ENCODE results near the gene S100PBP.
A peak's percentile ranks its signal among the peaks of the same experiment; 100 is the strongest.
"Not testable (repeated sequence)": the region's sequence is repeated elsewhere in the genome, so short reads cannot be mapped to it uniquely, and the experiment has no call there.

S100PBP gene

DNA sequence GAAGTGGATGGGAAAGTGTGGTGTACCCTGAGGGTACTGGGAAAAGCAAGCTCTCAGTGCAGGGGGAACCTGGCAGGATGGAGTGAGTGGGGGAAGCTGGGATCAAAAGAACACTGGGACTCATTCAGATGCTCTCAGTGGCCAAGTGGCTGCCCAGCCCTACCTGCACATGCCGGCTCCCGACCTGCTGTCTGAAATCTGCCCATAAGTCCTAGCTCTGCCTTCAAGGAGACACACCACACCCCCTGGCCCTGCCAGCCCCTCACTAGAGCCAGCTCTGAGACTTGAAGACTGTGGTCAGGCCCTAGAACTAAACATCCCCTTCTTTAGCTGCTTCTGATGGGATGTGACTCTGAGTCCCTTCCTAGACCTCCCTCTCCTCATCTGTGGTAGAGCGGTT lies 81.5 kb downstream of the S100PBP start:
- TF ChIP-seq JUND (IDR thresholded peaks at IDR 0.05; ENCODE audit: low read depth), result no peak
- DNase-seq (ENCODE audit: low read depth in 1 of 2, low spot score in 1 of 2), result no peak
- in situ Hi-C loops (cut with HindIII; ENCODE audit: low pct_unique_long_range_greater_than_20kb, low sequenced_read_pairs), result no loop called here

DNA sequence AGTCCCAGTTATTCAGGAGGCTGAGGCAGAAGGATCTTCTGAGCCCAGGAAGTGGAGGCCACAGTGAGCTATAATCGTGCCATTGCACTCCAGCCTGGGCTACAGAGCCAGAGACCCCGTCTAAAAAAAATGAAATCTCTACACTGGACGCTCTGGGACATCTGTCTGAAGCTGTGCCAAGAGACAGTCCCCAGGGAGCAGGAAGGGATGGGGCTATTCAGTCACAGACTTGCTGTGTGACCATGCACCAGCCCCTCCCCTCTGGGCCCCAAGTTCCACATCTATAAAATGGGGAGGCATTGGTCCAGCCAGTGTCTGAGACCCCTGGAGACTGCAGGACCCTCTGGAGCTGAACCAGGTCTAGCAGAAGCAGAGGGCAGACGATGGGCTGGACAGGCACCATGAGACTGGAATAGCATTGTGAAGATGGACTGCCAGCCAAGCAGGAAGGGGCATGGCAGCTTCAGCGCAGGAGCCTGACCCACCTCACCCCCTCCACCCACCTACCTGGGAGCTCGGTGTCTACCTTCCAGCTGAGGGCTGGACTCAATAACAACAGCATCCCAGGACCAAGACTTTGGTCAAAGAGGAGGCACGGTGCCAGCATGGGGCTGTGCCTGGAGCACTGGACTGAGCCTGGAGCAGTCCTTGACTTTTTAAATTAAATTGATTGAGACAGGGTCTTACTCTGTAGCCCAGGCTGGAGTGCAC lies 82.3 kb downstream of the S100PBP start:
- TF ChIP-seq JUND (IDR thresholded peaks at IDR 0.05; ENCODE audit: low read depth), result no peak
- DNase-seq (ENCODE audit: low read depth in 1 of 2, low spot score in 1 of 2), result no peak
- in situ Hi-C loops (cut with HindIII; ENCODE audit: low pct_unique_long_range_greater_than_20kb, low sequenced_read_pairs), result no loop called here

DNA sequence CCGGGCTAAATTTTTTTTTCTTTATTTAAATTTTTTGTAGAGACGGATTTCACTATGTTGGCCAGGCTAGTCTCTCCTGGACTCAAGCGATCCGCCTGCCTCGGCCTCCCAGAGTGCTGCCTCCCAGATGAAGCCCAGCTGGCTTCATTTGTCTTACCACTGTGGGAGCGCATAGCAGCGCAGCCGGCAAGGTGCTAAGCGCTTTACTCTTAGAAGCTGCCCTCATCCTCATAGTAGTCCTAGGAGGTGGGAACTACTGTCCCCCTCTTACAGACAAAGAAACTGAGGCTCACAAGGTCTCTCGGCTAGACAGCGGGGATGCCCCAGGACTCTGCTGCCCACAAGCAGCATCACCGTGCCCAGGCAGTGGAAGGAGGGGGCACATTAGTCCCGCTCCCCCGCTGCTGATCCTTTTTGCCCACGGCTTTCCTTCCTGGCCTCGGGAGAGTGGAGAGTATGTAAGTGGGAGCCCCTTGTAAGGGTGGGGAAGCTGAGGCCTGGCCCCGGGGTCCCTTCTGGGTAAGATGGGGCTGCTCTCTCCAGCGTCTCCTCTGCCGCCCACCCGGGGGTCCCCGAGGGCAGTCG lies 83.0 kb downstream of the S100PBP start:
- in situ Hi-C loops (cut with HindIII; ENCODE audit: low pct_unique_long_range_greater_than_20kb, low sequenced_read_pairs), result no loop called here
- DNase-seq (ENCODE audit: low read depth in 1 of 2, low spot score in 1 of 2), result no peak
- no peak for TF ChIP-seq JUND (IDR thresholded peaks at IDR 0.05; ENCODE audit: low read depth)

DNA sequence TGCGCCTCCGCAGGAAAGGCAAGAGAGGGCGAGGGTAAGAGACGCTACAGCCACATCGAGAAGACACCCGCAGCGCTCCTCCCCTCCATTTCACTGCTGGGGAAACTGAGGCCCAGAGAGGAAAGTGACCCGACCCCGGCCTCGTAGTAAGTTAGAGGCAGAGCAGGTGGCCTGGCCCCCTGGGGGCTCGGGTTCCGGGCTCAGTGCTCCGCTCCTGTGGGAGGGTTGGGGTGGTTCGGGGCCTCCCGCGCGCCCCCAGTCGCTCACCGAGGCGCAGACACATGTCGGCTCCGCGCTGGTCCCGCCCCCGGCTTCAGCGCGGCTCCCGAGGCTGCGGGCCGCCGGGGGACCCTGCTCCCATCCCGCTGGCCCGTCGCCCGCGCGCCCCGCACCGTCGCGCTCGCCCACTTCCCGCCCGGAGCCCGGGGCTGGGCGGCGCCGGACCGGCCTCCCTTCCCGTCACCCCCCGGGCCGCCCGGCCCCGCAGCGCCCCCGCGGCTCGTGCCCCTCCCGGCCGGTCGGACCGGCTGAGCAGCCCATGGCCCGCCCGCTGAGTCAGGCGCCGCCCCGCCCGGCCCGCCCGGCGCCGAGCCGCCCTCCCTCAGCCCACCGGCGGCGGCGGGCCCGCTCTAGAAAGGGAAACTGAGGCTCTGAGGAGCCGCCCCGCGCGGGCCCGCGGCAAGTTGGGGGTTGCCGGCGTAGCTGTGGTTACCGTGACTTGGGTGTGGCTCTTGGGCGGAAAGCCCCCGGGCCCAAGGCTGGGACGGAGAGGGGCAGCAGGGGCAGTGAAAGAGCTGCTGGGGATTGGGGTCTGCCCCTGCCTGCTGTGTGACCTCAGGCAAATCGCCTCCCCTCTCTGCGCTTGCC lies 83.7 kb downstream of the S100PBP start, which contains the start of gene TMEM54:
TMEM54 (minus strand) TSS at position 434 of the 867 bp plus-strand sequence; CDS start at position 283, 151 bp downstream.
- in situ Hi-C loops (cut with HindIII; ENCODE audit: low pct_unique_long_range_greater_than_20kb, low sequenced_read_pairs), result no loop called here
- DNase-seq (ENCODE audit: low read depth in 1 of 2, low spot score in 1 of 2), result peak; percentile 64 to 79
- no peak for TF ChIP-seq JUND (IDR thresholded peaks at IDR 0.05; ENCODE audit: low read depth)

DNA sequence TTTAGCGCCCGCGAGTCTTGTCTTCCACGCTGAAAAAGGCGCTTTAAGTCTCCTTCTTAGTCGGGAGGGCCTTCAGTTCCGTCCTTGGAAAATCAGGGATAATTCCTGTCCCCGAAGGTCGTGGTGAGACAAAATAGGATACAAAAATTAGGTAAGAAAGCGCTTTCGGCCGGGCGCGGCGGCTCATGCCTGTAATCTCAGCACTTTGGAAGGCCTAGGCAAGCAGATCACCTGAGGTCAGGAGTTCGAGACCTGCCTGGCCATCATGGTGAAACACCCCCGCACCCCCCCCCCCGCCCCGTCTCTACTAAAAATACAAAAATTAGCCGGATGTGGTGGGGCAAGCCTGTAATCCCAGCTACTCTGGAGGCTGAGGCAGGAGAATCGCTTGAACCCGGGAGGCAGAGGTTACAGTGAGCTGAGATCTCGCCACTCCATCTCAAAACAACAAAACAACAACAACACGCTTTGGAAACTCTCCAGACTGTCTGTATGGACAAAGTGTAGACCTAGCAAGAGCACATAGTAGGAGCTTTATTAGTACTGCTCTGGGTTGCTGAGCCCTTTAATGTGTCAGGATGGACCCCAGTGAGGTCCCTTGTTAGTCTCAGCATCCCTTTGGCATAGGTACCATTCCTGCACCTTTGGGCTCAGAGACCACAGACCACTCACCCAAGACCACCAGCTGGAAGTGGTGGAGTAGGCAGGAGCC lies 84.5 kb downstream of the S100PBP start:
- TF ChIP-seq JUND (IDR thresholded peaks at IDR 0.05; ENCODE audit: low read depth), result no peak
- no peak for DNase-seq (ENCODE audit: low read depth in 1 of 2, low spot score in 1 of 2)
- in situ Hi-C loops (cut with HindIII; ENCODE audit: low pct_unique_long_range_greater_than_20kb, low sequenced_read_pairs), result no loop called here

DNA sequence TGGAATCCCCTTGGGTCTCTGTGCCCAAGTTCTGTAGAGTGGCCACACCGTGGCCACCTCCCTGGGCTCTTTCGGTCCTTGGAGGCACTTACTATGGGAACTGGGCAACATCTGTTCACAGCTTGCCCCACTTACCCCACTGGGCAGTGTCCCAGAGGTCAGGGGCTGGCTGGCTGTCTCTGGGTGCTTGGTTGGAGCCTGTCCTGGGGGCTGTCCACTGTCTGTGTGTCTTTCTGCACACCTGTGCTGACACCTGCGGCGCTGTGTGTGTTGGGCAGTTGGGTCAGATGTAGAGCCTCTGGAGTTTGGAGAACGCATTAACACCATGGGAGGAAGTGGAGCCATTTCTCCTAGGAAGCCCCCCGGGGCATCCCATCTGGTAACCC lies 85.1 kb downstream of the S100PBP start:
- in situ Hi-C loops (cut with HindIII; ENCODE audit: low pct_unique_long_range_greater_than_20kb, low sequenced_read_pairs), result no loop called here
- DNase-seq (ENCODE audit: low read depth in 1 of 2, low spot score in 1 of 2), result no peak
- TF ChIP-seq JUND (IDR thresholded peaks at IDR 0.05; ENCODE audit: low read depth), result no peak

DNA sequence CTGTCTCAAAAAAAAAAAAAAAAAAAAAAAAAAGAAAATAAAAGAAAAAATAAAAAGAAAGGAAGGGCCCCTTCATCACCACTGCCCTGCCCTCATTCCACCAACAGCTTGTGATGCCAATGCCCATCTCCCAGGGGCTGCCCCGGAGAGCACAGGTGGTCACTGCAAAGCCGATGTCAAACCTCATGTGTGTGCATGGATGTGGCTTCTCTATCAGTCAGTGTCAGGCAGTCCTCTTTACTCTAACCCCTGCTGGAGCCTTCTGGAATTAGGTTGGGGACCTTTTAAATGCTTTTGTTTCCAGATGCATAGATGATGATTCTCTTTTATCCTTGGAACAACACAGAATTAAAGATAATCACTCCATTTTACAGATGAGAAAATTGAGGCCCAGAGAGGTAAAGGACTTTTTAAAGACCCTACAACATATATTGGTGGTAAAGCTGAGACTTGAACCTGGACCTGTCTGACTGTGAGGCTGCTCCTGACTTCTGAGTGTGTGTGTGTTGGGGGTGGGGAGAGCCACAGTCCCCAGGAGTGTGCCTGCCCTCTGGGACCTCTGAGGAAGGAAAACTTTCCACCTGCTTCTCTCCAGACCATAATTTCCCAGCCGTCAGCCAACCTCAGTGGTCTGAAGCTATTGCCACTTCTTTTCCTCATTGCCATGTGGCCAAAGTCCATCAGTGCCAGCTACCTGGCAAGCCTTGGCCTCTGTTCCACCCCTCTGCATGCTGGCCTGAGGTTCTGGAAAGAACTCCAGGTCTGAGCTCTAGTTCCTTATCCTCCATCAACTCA lies 86.7 kb downstream of the S100PBP start:
- DNase-seq (ENCODE audit: low read depth in 1 of 2, low spot score in 1 of 2), result no peak
- in situ Hi-C loops (cut with HindIII; ENCODE audit: low pct_unique_long_range_greater_than_20kb, low sequenced_read_pairs), result no loop called here
- no peak for TF ChIP-seq JUND (IDR thresholded peaks at IDR 0.05; ENCODE audit: low read depth)

DNA sequence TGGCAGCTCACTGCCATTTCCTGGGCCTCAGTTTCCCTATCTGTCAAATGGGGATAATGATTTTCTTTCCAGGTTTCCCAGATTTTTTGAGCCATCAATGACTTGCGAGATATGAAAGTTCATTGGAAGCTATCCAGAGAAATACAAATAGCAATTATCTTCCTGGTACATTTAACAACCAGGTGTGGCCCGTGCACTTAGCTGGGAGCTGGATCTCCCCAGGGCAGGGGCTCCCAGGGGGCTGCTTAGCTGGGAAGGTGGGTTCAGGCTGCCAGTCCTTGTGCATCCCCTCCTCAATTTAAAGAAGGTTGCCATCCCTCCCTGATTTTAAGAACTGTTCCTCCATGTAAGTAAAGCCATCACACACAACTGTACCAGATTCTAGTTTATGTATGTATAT lies 87.3 kb downstream of the S100PBP start:
- no peak for DNase-seq (ENCODE audit: low read depth in 1 of 2, low spot score in 1 of 2)
- in situ Hi-C loops (cut with HindIII; ENCODE audit: low pct_unique_long_range_greater_than_20kb, low sequenced_read_pairs), result no loop called here
- no peak for TF ChIP-seq JUND (IDR thresholded peaks at IDR 0.05; ENCODE audit: low read depth)

DNA sequence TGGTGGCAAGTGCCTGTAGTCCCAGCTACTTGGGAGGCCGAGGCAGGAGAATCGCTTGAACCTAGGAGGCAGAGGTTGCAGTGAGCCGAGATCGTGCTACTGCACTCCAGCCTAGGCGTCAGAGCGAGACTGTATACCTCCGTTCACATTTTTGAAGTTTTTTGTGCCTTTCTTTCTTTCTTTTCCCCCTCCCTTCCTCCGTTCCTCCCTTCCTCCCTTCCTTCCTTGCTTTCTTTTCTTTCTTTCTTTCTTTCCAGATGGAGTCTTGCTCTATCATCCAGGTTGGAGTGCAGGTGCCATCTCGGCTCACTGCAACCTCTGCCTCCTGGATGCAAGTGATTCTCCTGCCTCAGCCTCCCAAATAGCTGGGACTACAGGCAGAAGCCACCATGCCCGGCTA lies 88.1 kb downstream of the S100PBP start:
- DNase-seq (ENCODE audit: low read depth in 1 of 2, low spot score in 1 of 2); in situ Hi-C loops (cut with HindIII; ENCODE audit: low pct_unique_long_range_greater_than_20kb, low sequenced_read_pairs): not testable (repeated sequence)

DNA sequence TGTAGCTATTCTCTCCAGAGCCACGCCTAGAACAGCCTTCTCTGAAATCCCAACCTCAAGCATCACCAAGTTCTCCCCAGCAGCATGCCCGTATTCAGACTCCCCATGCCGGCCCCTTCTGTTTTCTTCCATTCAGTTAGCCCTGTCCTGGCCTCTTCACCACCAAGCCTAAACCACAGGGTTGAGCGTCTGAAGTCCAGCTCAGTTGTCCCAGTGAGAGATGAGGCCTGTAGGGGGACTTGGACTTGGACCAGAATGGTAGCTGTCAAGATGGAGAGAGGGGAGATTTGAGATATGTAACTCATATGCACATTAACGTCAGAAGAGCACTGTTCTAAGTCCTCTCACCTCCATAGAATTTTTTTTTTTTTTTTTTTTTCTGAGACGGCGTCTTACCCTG lies 89.2 kb downstream of the S100PBP start:
- no peak for TF ChIP-seq JUND (IDR thresholded peaks at IDR 0.05; ENCODE audit: low read depth)
- in situ Hi-C loops (cut with HindIII; ENCODE audit: low pct_unique_long_range_greater_than_20kb, low sequenced_read_pairs), result no loop called here
- no peak for DNase-seq (ENCODE audit: low read depth in 1 of 2, low spot score in 1 of 2)

DNA sequence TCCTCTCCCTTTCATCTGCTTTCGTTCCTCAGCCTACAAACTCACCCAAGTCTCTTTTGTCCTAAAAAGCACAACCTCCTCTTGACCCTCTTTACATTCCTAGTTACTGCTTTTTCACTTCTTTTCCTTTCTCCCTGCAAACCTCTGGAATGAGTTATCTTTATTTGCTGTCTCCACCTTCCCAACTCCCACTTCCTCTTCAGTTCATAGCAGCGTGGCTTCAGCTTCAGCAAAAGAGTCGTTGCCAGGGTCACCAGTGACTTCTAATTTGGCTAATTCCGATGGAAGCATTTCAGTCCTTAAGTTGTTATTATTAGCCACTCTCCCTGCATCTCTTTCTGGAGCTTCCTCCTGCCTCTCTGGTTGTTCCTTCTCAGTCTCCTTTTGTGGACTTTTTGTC lies 90.0 kb downstream of the S100PBP start:
- TF ChIP-seq JUND (IDR thresholded peaks at IDR 0.05; ENCODE audit: low read depth), result no peak
- peak in 1 of 2 experiments; percentile 40 for DNase-seq (ENCODE audit: low read depth in 1 of 2, low spot score in 1 of 2)
- in situ Hi-C loops (cut with HindIII; ENCODE audit: low pct_unique_long_range_greater_than_20kb, low sequenced_read_pairs), result no loop called here
